TTC549 (cell line): ENCODE measurements around the gene CFAP65.

ENCODE experiments used
- FAIRE-seq: peaks from 2 replicates; lab custom pipeline; 2012; peaks lifted over from hg19 to GRCh38; lab: Jason Lieb, UNC

The CFAP65 gene

DNA sequence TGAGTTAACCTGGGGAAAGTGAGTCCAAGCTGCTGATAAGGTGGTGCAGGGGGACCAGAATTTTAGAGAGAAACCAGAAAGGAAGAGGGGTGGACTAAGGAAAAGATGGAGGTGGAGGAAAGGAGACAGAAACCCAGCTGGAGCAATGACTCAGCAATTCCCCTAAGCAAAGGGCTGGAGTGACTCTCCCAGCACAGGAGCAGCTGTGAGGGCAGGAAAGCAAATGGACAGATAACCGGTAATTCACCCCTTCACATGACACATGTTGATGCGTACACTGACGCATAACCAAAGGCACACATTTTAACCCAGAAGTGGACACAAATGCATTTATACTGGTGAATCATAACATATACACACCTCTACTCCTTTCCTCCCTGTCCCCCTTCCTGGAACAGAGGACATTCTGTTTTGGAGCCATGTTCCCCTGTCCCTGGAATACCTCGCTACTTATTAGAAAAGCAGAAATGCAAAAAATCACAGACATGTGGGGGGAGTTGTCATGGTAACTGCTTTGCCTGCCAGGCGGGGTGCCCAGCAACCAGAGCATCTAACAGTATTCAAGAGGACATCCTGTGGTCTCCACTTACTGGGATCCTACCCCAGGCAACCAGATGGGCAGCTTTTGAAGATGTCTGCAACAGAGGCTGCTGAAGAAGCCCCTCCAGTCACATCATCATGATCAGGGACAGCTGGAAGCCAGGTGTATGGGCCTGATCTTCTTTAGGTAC is 77.1 kb downstream of the CFAP65 start:
- FAIRE-seq, result no peak

- FAIRE-seq, result no peak
Measured at GRCh38 chr2:218963601-218964000, 77.7 kb downstream of the CFAP65 start.

DNA sequence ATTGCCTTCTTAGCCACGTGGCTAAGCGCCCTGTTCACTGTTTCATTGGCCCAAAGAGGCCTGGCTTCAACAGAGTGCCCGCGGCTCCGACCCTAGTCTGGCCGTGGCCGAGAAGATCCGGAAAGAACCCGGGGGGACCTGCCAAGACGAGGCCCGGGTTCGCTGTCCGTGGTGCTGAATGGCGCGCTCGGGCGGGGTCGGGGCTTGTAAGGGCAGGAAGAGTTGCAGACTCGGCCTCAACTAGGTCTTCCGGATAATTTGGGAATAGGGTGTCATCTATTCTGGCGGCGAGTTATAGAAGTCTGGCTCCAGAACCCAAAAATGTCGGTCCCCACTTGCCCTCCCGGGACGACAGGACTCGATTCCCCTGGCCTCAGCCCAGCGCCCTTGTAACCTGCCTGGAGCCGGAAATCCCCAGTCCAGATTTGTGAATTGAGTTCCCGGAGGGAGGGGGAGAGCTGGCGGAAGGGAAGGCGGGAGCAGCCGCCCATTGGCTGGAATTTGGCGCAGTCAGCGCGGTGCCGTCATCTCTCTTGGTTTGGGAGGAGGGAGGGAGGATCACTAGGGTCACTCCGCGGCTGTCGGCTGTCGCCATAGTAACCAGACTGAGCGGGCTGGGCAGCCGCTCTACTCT is 78.3 kb downstream of the CFAP65 start:
- no peak for FAIRE-seq

DNA sequence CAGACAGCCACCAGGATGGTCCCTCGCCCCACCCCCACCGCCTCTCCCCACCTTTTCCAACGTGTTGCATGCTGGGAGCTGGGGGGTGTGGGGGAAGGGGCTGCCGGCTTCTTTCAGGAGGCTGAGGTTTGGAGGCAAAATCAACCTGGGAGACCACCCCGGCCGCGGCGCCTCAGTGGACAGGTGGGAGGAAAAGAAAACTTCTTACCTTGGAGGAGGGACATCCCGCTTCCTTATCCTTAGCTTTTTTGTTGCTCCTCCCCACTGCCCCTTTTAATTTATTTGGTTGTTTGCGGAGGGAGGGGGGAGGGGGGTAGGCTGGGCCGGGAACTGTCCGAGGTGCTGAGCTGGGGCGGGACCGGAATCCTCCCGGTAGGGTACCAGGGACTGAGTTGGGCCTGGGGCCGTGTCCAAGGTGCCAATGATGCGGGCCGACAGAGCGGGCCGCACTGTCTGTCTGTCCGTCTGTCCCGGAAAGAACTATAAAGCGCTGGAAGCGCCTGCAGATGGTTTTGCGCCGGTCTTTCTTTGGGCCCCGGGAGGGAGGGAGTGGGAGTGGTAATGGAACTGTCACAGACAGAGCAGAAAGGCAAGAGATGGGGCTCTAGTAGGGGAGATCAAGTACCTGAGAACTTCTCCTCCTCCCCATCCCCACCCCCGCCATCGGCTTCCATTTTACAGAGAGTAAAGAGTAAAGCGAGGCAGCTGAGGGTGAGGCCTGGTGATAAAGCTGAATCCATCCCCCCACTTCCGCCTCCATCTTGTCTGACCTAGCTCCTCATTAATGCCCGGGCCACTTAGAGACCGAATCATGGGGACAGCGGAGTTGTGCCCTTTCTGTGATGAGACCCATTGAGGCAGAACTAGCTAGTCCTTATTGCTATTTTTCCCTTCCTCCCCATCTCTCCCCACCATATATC is 79.4 kb downstream of the CFAP65 start:
- no peak for FAIRE-seq

GRCh38 chr2:218961229-218961628 is 80.1 kb downstream of the CFAP65 start:
- FAIRE-seq, result no peak

- no peak for FAIRE-seq
Measured at GRCh38 chr2:218960309-218961165, 80.8 kb downstream of the CFAP65 start.

GRCh38 chr2:218959761-218960308 is 81.5 kb downstream of the CFAP65 start:
- FAIRE-seq, result no peak

GRCh38 chr2:218959141-218959731 is 82.1 kb downstream of the CFAP65 start, which contains the start of gene CDK5R2:
Gene CDK5R2, plus strand, starts transcription at chr2:218959666. Its CDS starts 155 bp downstream, at chr2:218959821.
- FAIRE-seq, result no peak

GRCh38 chr2:218958276-218958675 is 83.0 kb downstream of the CFAP65 start:
- no peak for FAIRE-seq

DNA sequence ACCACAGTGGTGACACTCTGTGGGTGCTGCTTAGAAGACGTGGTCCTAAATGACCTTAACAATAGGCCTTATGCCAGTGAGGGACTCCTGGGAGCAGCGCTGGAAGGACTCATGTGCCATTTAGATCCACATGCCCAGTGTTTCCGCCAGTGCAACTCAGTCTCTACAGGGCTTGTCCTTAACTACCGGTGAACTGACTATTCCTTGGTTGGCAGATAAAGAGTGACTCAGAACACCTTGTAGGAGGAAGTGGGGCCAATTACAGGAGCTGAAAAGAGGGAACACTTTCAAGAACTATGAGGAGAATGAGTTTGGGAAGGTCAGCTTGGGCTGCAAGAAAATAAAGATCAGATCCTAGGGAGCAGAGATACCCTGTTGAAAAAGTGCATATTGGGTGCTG is 83.6 kb downstream of the CFAP65 start:
- FAIRE-seq, result no peak

GRCh38 chr2:218956039-218956438 is 85.3 kb downstream of the CFAP65 start:
- FAIRE-seq, result no peak

- FAIRE-seq, result no peak
Measured at GRCh38 chr2:218954541-218955300, 86.6 kb downstream of the CFAP65 start.

GRCh38 chr2:218953366-218953954 is 87.9 kb downstream of the CFAP65 start:
- FAIRE-seq, result no peak
